CD14-positive monocyte (primary cell): ENCODE data around the gene SEMA4D. TPM values are rescaled to one million over a fixed set of nuclear protein-coding genes. Genes with fewer than 3 reads are reported as not detected.
"Not testable (repeated sequence)": the region's sequence is repeated elsewhere in the genome, so short reads cannot be mapped to it uniquely, and the experiment has no call there.

Source experiments
- DNase-seq, 3 donors: peaks; one replicate each; pipeline ENCODE4 v3.0.0-alpha.2; 2011 to 2022
- H2AFZ ChIP-seq: 2 replicates; pipeline ENCODE4 v1.6.0; 2012; ENCODE audit warnings: mild to moderate bottlenecking, low read depth, low read length, inconsistent platforms; ENCODE audit not compliant: insufficient read depth, poor library complexity, severe bottlenecking
- H3K27ac ChIP-seq, 2 donors: 1 replicate in 1 of 2; 2 replicates in 1 of 2; pipeline ENCODE4 v1.5.1; 2012 to 2013; ENCODE audit warnings: low read length in 2 of 2, control low read depth in 1 of 2, inconsistent platforms in 1 of 2, low read depth in 1 of 2, mild to moderate bottlenecking in 1 of 2
- H3K27me3 ChIP-seq, 2 donors: one replicate each; pipeline versions ENCODE4 v1.6.0 to v1.6.1; 2011 to 2013; ENCODE audit warnings: low read length in 2 of 2; ENCODE audit not compliant: control insufficient read depth in 2 of 2, insufficient read depth in 2 of 2
- H3K36me3 ChIP-seq, 2 donors: replicated peaks in 1 of 2; 1 replicate in 1 of 2; 2 replicates in 1 of 2; pipeline versions ENCODE4 v1.5.1 to v1.6.1; 2012 to 2013; ENCODE audit warnings: low read length in 2 of 2, control low read depth in 1 of 2, inconsistent platforms in 1 of 2, mild to moderate bottlenecking in 1 of 2; ENCODE audit not compliant: insufficient read depth in 2 of 2, control insufficient read depth in 1 of 2
- H3K4me1 ChIP-seq, 2 donors: 1 replicate in 1 of 2; 2 replicates in 1 of 2; pipeline versions ENCODE4 v1.5.1 to v1.6.1; 2012 to 2013; ENCODE audit warnings: low read length in 2 of 2, control low read depth in 1 of 2, inconsistent platforms in 1 of 2, mild to moderate bottlenecking in 1 of 2, moderate library complexity in 1 of 2; ENCODE audit not compliant: insufficient read depth in 2 of 2, control insufficient read depth in 1 of 2
- H3K4me2 ChIP-seq: replicated peaks from 2 replicates; pipeline ENCODE3; 2012; ENCODE audit warnings: low read length, moderate library complexity, mild to moderate bottlenecking; ENCODE audit not compliant: poor library complexity, severe bottlenecking; ENCODE audit errors: extremely low read depth
- H3K4me3 ChIP-seq, 3 experiments: fragments of 200-600 bp in 1 of 3; sonication (generic) in 1 of 3; replicated peaks in 1 of 3; 1 replicate in 2 of 3; 2 replicates in 1 of 3; pipeline ENCODE4 v1.5.1; 2011 to 2013; ENCODE audit warnings: low read length in 3 of 3, mild to moderate bottlenecking in 3 of 3, control low read depth in 2 of 3, low read depth in 2 of 3, inconsistent platforms in 1 of 3, moderate library complexity in 1 of 3
- H3K79me2 ChIP-seq: 2 replicates; pipeline ENCODE4 v1.6.0; 2012; ENCODE audit warnings: mild to moderate bottlenecking, control low read depth, inconsistent platforms, low read length, moderate library complexity; ENCODE audit not compliant: insufficient read depth
- H3K9ac ChIP-seq: 2 replicates; pipeline ENCODE4 v1.6.0; 2017; ENCODE audit warnings: low read length, mild to moderate bottlenecking; ENCODE audit not compliant: insufficient read depth, poor library complexity, severe bottlenecking
- H3K9me3 ChIP-seq, 2 donors: replicated peaks in 1 of 2; 1 replicate in 1 of 2; 2 replicates in 1 of 2; pipeline versions ENCODE4 v1.5.1 to v1.6.1; 2012 to 2013; ENCODE audit warnings: low read length in 2 of 2, control low read depth in 1 of 2; ENCODE audit not compliant: control insufficient read depth in 1 of 2, insufficient read depth in 1 of 2
- H4K20me1 ChIP-seq: 2 replicates; pipeline ENCODE4 v1.6.0; 2012; ENCODE audit warnings: mild to moderate bottlenecking, low read length, control low read depth, moderate library complexity; ENCODE audit not compliant: insufficient read depth
- H3K27ac Mint-ChIP-seq, 7 donors: one replicate each; pipeline ENCODE4 v1.8.0; 2020; ENCODE audit warnings: mild to moderate bottlenecking in 7 of 7, mixed read lengths in 7 of 7, moderate library complexity in 6 of 7, inconsistent platforms in 2 of 7
- H3K27me3 Mint-ChIP-seq, 3 donors: one replicate each; pipeline ENCODE4 v1.8.0; 2021 to 2022; ENCODE audit warnings: low read depth in 3 of 3, mild to moderate bottlenecking in 3 of 3, mixed read lengths in 3 of 3, moderate library complexity in 3 of 3, inconsistent platforms in 1 of 3
- H3K36me3 Mint-ChIP-seq, 2 donors: one replicate each; pipeline ENCODE4 v1.8.0; 2020; ENCODE audit warnings: mixed read lengths in 2 of 2, inconsistent platforms in 1 of 2, mild to moderate bottlenecking in 1 of 2
- H3K4me1 Mint-ChIP-seq: one replicate; pipeline ENCODE4 v1.8.0; 2020; ENCODE audit warnings: mild to moderate bottlenecking, mixed read lengths
- H3K4me3 Mint-ChIP-seq, 2 donors: one replicate each; pipeline ENCODE4 v1.8.0; 2020; ENCODE audit warnings: mild to moderate bottlenecking in 2 of 2, mixed read lengths in 2 of 2, moderate library complexity in 1 of 2
- H3K9me3 Mint-ChIP-seq, 7 donors: one replicate each; pipeline ENCODE4 v1.8.0; 2020 to 2022; ENCODE audit warnings: mixed read lengths in 7 of 7, mild to moderate bottlenecking in 6 of 7, moderate library complexity in 6 of 7, inconsistent platforms in 2 of 7
- CTCF ChIP-seq: fragments of 200-600 bp; IDR thresholded peaks from one replicate; pipeline ENCODE4 v1.8.0; 2022; ENCODE audit warnings: antibody characterized with exemption, mild to moderate bottlenecking
- WGBS: methylation state at CpG from one replicate; pipeline ENCODE4 v1.1.5; 2013; ENCODE audit warnings: missing lambda C conversion rate; ENCODE audit not compliant: insufficient coverage; 5-methylcytosine and 5-hydroxymethylcytosine counted together
- intact Hi-C, 2 donors: fragments of 100-400 bp; cut with micrococcal nuclease; formaldehyde crosslinking; loops; one replicate each; pipeline versions ENCODE4 v1.15.0 to v1.15.1; 2023
- polyA plus RNA-seq, 3 donors: library from polyadenylated mRNA; depleted of rRNA in 1 of 3; unstranded in 2 of 3; stranded (reverse) in 1 of 3; fragments of 300-500 nt in 2 of 3; fragments of >200 nt in 1 of 3; fragmentation: Illumina TruSeq in 2 of 3; gene quantifications; 1 replicate in 2 of 3; 2 replicates in 1 of 3; pipeline ENCODE4 v1.2.3, GENCODE V29; 2012 to 2021

SEMA4D gene
- polyA plus RNA-seq, 3 donors, result 28.2 to 117 (median 28.6) TPM

DNA sequence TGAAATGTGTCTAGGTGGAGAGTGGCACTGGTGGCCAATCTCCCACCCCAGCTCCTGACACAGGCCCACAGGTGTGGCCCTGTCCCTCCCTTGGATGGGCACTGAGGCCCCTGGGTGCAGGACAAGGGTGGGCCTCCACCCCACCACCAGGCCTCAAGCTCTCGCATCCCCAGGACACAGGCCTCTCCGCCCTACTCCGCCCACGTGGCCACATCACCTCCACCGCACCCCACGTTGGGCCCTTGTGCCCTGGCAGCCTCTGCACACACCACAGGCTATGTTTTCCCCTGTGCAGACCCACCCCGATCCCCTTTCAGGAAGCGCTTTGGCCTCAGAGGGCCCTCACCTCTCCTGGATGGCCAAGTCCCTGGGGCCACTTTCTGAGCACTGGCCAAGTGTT lies 124.9 kb downstream of the SEMA4D start:
- Histone ChIP-seq H3K9me3 (no peaks in the 10 kb centered on the region), H3K4me3 (no peak overlapping the region), H3K4me1 (peaks cover 10 to 14% of the 10 kb centered on the region in 2 donors), H2AFZ (no peak overlapping the region), H3K27me3 (no peaks in the 10 kb centered on the region), H3K79me2 (no peaks in the 10 kb centered on the region), H3K9ac (no peak overlapping the region), H3K27ac (peak overlapping the region; percentile 36 to 40), H3K4me2 (no peak overlapping the region), H4K20me1 (peaks cover 39% of the 10 kb centered on the region), H3K36me3 (peaks cover 19 to 62% of the 10 kb centered on the region in 2 donors)
- H3K9me3 Mint-ChIP-seq, result peaks cover 0 to 2% (median 0%) of the 10 kb centered on the region in 7 donors
- 92% methylated on average over 7 of the region's 8 CpGs for WGBS
- TF ChIP-seq CTCF, result no peak
- intact Hi-C loops, result no loop called here
- DNase-seq, result no peak
- H3K27me3 Mint-ChIP-seq, result no peaks in the 10 kb centered on the region
- H3K36me3 Mint-ChIP-seq, result peaks cover 18 to 30% of the 10 kb centered on the region in 2 donors
- no peak overlapping the region for H3K4me3 Mint-ChIP-seq
- H3K27ac Mint-ChIP-seq, result peak overlapping the region in 5 of 7 donors; percentile 40 to 86 (median 75)
- peaks cover 23% of the 10 kb centered on the region for H3K4me1 Mint-ChIP-seq

DNA sequence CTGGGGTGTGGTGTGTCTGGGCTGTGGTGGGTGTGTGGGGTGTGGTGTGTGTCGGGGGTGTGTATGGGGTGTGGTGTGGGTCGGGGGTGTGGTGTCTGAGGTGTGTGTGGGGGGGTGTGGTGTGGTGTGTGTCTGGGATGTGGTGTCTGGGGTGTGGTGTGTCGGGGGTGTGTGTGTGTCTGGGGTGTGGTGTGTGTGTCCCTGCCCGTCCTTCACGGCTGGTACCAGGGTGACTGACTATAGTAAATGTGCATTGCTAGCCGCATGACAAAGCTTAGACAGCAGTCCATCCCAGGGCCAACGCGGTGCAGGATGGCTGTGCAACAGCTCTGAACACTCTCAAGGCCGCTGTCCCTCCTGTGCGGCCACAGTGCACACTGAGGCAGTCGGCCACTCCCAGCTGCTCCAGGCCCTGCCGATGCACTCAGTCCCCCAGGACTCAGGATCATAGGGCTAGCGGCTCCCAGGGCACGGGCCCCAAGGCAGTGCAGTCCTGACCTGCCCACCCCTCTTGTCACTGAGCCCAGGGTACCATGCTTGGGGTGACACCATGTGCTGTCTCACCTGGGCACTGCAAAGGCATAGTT lies 125.6 kb downstream of the SEMA4D start:
- H3K27ac ChIP-seq, result peak overlapping the region; percentile 22 to 36
- H3K36me3 ChIP-seq, result peaks cover 13 to 56% of the 10 kb centered on the region in 2 donors
- peaks cover 12 to 23% of the 10 kb centered on the region in 2 donors for H3K36me3 Mint-ChIP-seq
- H3K9ac ChIP-seq, result no peak overlapping the region
- TF ChIP-seq CTCF, result no peak
- H3K4me3 Mint-ChIP-seq, result no peak overlapping the region
- H3K27me3 ChIP-seq, result no peaks in the 10 kb centered on the region
- H3K27ac Mint-ChIP-seq, result peak overlapping the region in 4 of 7 donors; percentile 15 to 66 (median 46)
- H3K9me3 Mint-ChIP-seq, result peaks cover 0 to 2% (median 0%) of the 10 kb centered on the region in 7 donors
- peaks cover 10 to 14% of the 10 kb centered on the region in 2 donors for H3K4me1 ChIP-seq
- intact Hi-C loops, result no loop called here
- no peak overlapping the region for H3K4me2 ChIP-seq
- H3K9me3 ChIP-seq, result no peaks in the 10 kb centered on the region
- no peak overlapping the region for H3K4me3 ChIP-seq
- no peaks in the 10 kb centered on the region for H3K27me3 Mint-ChIP-seq
- H3K79me2 ChIP-seq, result no peaks in the 10 kb centered on the region
- WGBS, result 89% methylated on average over 14 of the region's 14 CpGs
- no peak overlapping the region for H2AFZ ChIP-seq
- DNase-seq, result no peak
- H4K20me1 ChIP-seq, result peaks cover 46% of the 10 kb centered on the region
- H3K4me1 Mint-ChIP-seq, result peaks cover 23% of the 10 kb centered on the region

DNA sequence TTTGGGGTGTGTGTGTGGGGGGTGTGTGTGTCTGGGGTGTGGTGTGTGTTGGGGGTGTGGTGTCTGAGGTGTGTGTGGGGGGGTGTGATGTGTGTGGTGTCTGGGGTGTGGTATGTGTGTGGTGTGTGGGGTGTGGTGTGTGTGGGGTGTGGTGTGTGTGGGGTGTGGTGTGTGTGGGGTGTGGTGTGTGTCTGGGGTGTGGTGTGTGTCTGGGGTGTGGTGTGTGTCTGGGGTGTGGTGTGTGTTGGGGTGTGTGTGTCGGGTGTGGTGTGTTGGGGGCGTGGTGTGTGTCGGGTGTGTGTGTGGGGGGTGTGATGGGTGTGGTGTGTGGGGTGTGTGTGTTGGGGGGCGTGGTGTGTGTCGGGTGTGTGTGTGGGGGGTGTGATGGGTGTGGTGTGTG lies 126.1 kb downstream of the SEMA4D start:
- H2AFZ ChIP-seq, H3K9ac ChIP-seq, H3K27me3 ChIP-seq, H3K27me3 Mint-ChIP-seq, H3K4me3 Mint-ChIP-seq, H3K4me3 ChIP-seq, H3K9me3 Mint-ChIP-seq, H3K27ac Mint-ChIP-seq, H3K79me2 ChIP-seq, intact Hi-C loops, H3K4me2 ChIP-seq, DNase-seq, H3K9me3 ChIP-seq: not testable (repeated sequence)
- Mint-ChIP-seq H3K36me3 (peaks cover 7 to 18% of the 10 kb centered on the region in 2 donors), H3K4me1 (peaks cover 21% of the 10 kb centered on the region)
- WGBS, result no CpG with 5 or more reads among the region's 5 CpGs
- H4K20me1 ChIP-seq, result peaks cover 51% of the 10 kb centered on the region
- peaks cover 10 to 14% of the 10 kb centered on the region in 2 donors for H3K4me1 ChIP-seq
- H3K36me3 ChIP-seq, result peaks cover 7 to 50% of the 10 kb centered on the region in 2 donors
- peak overlapping the region in 1 of 2 donors; percentile 53 for H3K27ac ChIP-seq
